ENCODE data around the gene SERPINE1. TPM values are rescaled to one million over a fixed set of nuclear protein-coding genes. Genes with fewer than 3 reads are reported as not detected.
A peak's percentile ranks its signal among the peaks of the same experiment; 100 is the strongest.

Gene SERPINE1
- total and polyA plus RNA-seq, 2 donors (not counting 1 experiment from before 2014, with no cell fraction given): 167 to 1,153 TPM

- TF ChIP-seq CTCF (conservative IDR thresholded peaks at IDR 0.05 in 1 of 2, IDR thresholded peaks at IDR 0.05 in 1 of 2; ENCODE audit: low read depth in 1 of 2, low read length in 2 of 2): no peak
- TF ChIP-seq EZH2 (IDR thresholded peaks at IDR 0.05; ENCODE audit: low read length, missing control alignments): no peak
- Histone ChIP-seq H3K27me3 (ENCODE audit: control insufficient read depth, insufficient read depth, low read length) (no peaks in the 10 kb centered on the region), H3K9ac (ENCODE audit: insufficient read depth, low read length) (no peak overlapping the region)
These were observed 33.0 kb upstream of the SERPINE1 start for GRCh38 chr7:101093906-101094305.

GRCh38 chr7:101094376-101094775, 32.5 kb upstream of the SERPINE1 start:
- Histone ChIP-seq H3K36me3 (ENCODE audit: control insufficient read depth, insufficient read depth, low read length) (peaks cover 9% of the 10 kb centered on the region), H3K4me2 (ENCODE audit: extremely low read depth, insufficient read depth, low read length) (peak overlapping the region; percentile 71), H4K20me1 (ENCODE audit: control insufficient read depth, extremely low read depth, insufficient read depth, low read length) (no peaks in the 10 kb centered on the region), H3K4me1 (ENCODE audit: control insufficient read depth, extremely low read depth, insufficient read depth, low read length) (peaks cover 14% of the 10 kb centered on the region), H3K27me3 (ENCODE audit: control insufficient read depth, insufficient read depth, low read length) (no peaks in the 10 kb centered on the region), H3K9ac (ENCODE audit: insufficient read depth, low read length) (peak overlapping the region; percentile 50), H2AFZ (ENCODE audit: low read length) (no peak overlapping the region), H3K9me3 (ENCODE audit: control insufficient read depth, insufficient read depth, low read depth, low read length) (no peaks in the 10 kb centered on the region), H3K79me2 (ENCODE audit: control insufficient read depth, insufficient read depth, low read length) (peaks cover 21% of the 10 kb centered on the region), H3K27ac (ENCODE audit: insufficient read depth, low read length) (peak overlapping the region; percentile 94), H3K4me3 (replicated peaks in 1 of 4; ENCODE audit: control extremely low read depth in 1 of 4, insufficient read depth in 1 of 4, low read depth in 3 of 4, low read length in 4 of 4) (no peak overlapping the region)
- no peak for TF ChIP-seq EZH2 (IDR thresholded peaks at IDR 0.05; ENCODE audit: low read length, missing control alignments)
- no peak for TF ChIP-seq CTCF (conservative IDR thresholded peaks at IDR 0.05 in 1 of 2, IDR thresholded peaks at IDR 0.05 in 1 of 2; ENCODE audit: low read depth in 1 of 2, low read length in 2 of 2)
- no peak for DNase-seq (ENCODE audit: low read depth in 2 of 2)

More at GRCh38 chr7:101093906-101094305, 33.0 kb upstream of the SERPINE1 start:
- peak overlapping the region; percentile 94 for H3K27ac ChIP-seq (ENCODE audit: insufficient read depth, low read length)
- H3K36me3 ChIP-seq (ENCODE audit: control insufficient read depth, insufficient read depth, low read length): peaks cover 11% of the 10 kb centered on the region
- H3K4me3 ChIP-seq (replicated peaks in 1 of 4; ENCODE audit: control extremely low read depth in 1 of 4, insufficient read depth in 1 of 4, low read depth in 3 of 4, low read length in 4 of 4): no peak overlapping the region
- H3K9me3 ChIP-seq (ENCODE audit: control insufficient read depth, insufficient read depth, low read depth, low read length): no peaks in the 10 kb centered on the region
- no peaks in the 10 kb centered on the region for H4K20me1 ChIP-seq (ENCODE audit: control insufficient read depth, extremely low read depth, insufficient read depth, low read length)
- DNase-seq (ENCODE audit: low read depth in 2 of 2): peak; percentile 61 to 91
- peak overlapping the region; percentile 71 for H3K4me2 ChIP-seq (ENCODE audit: extremely low read depth, insufficient read depth, low read length)
- H2AFZ ChIP-seq (ENCODE audit: low read length): no peak overlapping the region
- H3K79me2 ChIP-seq (ENCODE audit: control insufficient read depth, insufficient read depth, low read length): peaks cover 26% of the 10 kb centered on the region
- peaks cover 11% of the 10 kb centered on the region for H3K4me1 ChIP-seq (ENCODE audit: control insufficient read depth, extremely low read depth, insufficient read depth, low read length)

- Histone ChIP-seq H3K79me2 (ENCODE audit: control insufficient read depth, insufficient read depth, low read length) (peaks cover 16% of the 10 kb centered on the region), H3K9ac (ENCODE audit: insufficient read depth, low read length) (peak overlapping the region; percentile 50), H3K36me3 (ENCODE audit: control insufficient read depth, insufficient read depth, low read length) (peaks cover 5% of the 10 kb centered on the region), H3K27me3 (ENCODE audit: control insufficient read depth, insufficient read depth, low read length) (no peaks in the 10 kb centered on the region), H3K4me3 (replicated peaks in 1 of 4; ENCODE audit: control extremely low read depth in 1 of 4, insufficient read depth in 1 of 4, low read depth in 3 of 4, low read length in 4 of 4) (no peak overlapping the region), H3K4me2 (ENCODE audit: extremely low read depth, insufficient read depth, low read length) (peak overlapping the region; percentile 71), H3K4me1 (ENCODE audit: control insufficient read depth, extremely low read depth, insufficient read depth, low read length) (peaks cover 17% of the 10 kb centered on the region), H4K20me1 (ENCODE audit: control insufficient read depth, extremely low read depth, insufficient read depth, low read length) (no peaks in the 10 kb centered on the region), H3K9me3 (ENCODE audit: control insufficient read depth, insufficient read depth, low read depth, low read length) (no peaks in the 10 kb centered on the region), H3K27ac (ENCODE audit: insufficient read depth, low read length) (peak overlapping the region; percentile 94), H2AFZ (ENCODE audit: low read length) (no peak overlapping the region)
- no peak for TF ChIP-seq EZH2 (IDR thresholded peaks at IDR 0.05; ENCODE audit: low read length, missing control alignments)
- TF ChIP-seq CTCF (conservative IDR thresholded peaks at IDR 0.05 in 1 of 2, IDR thresholded peaks at IDR 0.05 in 1 of 2; ENCODE audit: low read depth in 1 of 2, low read length in 2 of 2): peak; percentile 69 to 85
- DNase-seq (ENCODE audit: low read depth in 2 of 2): peak; percentile 53 to 69
These were observed 32.0 kb upstream of the SERPINE1 start for GRCh38 chr7:101094791-101095375.
